ENCODE results near the gene PUM1. TPM values are rescaled to one million over a fixed set of nuclear protein-coding genes. Genes with fewer than 3 reads are reported as not detected.
"Not testable (repeated sequence)": the region's sequence is repeated elsewhere in the genome, so short reads cannot be mapped to it uniquely, and the experiment has no call there.

Gene PUM1
- total RNA-seq, 1 experiment from 2014 or later: 43.7 TPM

- no peak for DNase-seq (ENCODE audit: low read depth)
These were observed 67.3 kb downstream of the PUM1 start for GRCh38 chr1:30998171-30998570.

- DNase-seq (ENCODE audit: low read depth): no peak
These were observed 68.0 kb downstream of the PUM1 start for GRCh38 chr1:30997463-30998057.

- no peak for DNase-seq (ENCODE audit: low read depth)
These were observed 69.4 kb downstream of the PUM1 start for GRCh38 chr1:30995990-30996612.

- DNase-seq (ENCODE audit: low read depth): no peak
These were observed 73.5 kb downstream of the PUM1 start for GRCh38 chr1:30991862-30992606.

GRCh38 chr1:30990591-30990990 lies 74.9 kb downstream of the PUM1 start:
- no peak for DNase-seq (ENCODE audit: low read depth)

- DNase-seq (ENCODE audit: low read depth): no peak
These were observed 77.5 kb downstream of the PUM1 start for GRCh38 chr1:30988045-30988444.

GRCh38 chr1:30986755-30987154 lies 78.8 kb downstream of the PUM1 start:
- DNase-seq (ENCODE audit: low read depth): no peak

- no peak for DNase-seq (ENCODE audit: low read depth)
These were observed 80.5 kb downstream of the PUM1 start for GRCh38 chr1:30984991-30985503.

- DNase-seq (ENCODE audit: low read depth): no peak
These were observed 81.2 kb downstream of the PUM1 start for GRCh38 chr1:30984165-30984889.

- DNase-seq (ENCODE audit: low read depth): no peak
These were observed 82.6 kb downstream of the PUM1 start for GRCh38 chr1:30982937-30983336.

- no peak for DNase-seq (ENCODE audit: low read depth)
These were observed 83.1 kb downstream of the PUM1 start for GRCh38 chr1:30982431-30982830.

GRCh38 chr1:30981172-30981571 lies 84.3 kb downstream of the PUM1 start:
- no peak for DNase-seq (ENCODE audit: low read depth)

- no peak for DNase-seq (ENCODE audit: low read depth)
These were observed 88.0 kb downstream of the PUM1 start for GRCh38 chr1:30977511-30977910.

- DNase-seq (ENCODE audit: low read depth): peak; percentile 52
These were observed 88.4 kb downstream of the PUM1 start for GRCh38 chr1:30977105-30977504.

- no peak for DNase-seq (ENCODE audit: low read depth)
These were observed 89.4 kb downstream of the PUM1 start for GRCh38 chr1:30976143-30976542.

- no peak for DNase-seq (ENCODE audit: low read depth)
These were observed 90.3 kb downstream of the PUM1 start for GRCh38 chr1:30975217-30975616.

- DNase-seq (ENCODE audit: low read depth): no peak
These were observed 91.0 kb downstream of the PUM1 start for GRCh38 chr1:30974536-30974935.

- DNase-seq (ENCODE audit: low read depth): not testable (repeated sequence)
These were observed 93.2 kb downstream of the PUM1 start for GRCh38 chr1:30972349-30972748.

GRCh38 chr1:30971496-30971895 lies 94.0 kb downstream of the PUM1 start:
- DNase-seq (ENCODE audit: low read depth): no peak

- no peak for DNase-seq (ENCODE audit: low read depth)
These were observed 95.6 kb downstream of the PUM1 start for GRCh38 chr1:30969903-30970302.

- DNase-seq (ENCODE audit: low read depth): no peak
These were observed 97.1 kb downstream of the PUM1 start for GRCh38 chr1:30968220-30968971.

Measured in HT1080 (cell line).